Right lobe of liver (tissue), 6 donors: Measurements from ENCODE around the gene BPTF. TPM values are rescaled to one million over a fixed set of nuclear protein-coding genes. Genes with fewer than 3 reads are reported as not detected.

ENCODE experiments used
- ATAC-seq, 4 donors: fragments of 200-7000 bp; cut with Tn5 transposase; one replicate each; pipeline ENCODE4 v1.9.1; 2020; ENCODE audit warnings: mild to moderate bottlenecking in 4 of 4, moderate library complexity in 4 of 4
- DNase-seq, 3 donors: peaks; one replicate each; pipeline ENCODE4 v3.0.0-alpha.2; 2020
- H3K27ac ChIP-seq, 3 donors: fragments of 200-600 bp; one replicate each; pipeline ENCODE4 v1.8.0; 2022
- H3K27me3 ChIP-seq, 2 donors: fragments of 200-600 bp; one replicate each; pipeline ENCODE4 v1.8.0; 2022
- H3K36me3 ChIP-seq, 4 donors: fragments of 200-600 bp; sonication (generic) in 1 of 4; one replicate each; pipeline versions ENCODE4 v1.5.1 to v1.8.0; 2017 to 2022; ENCODE audit warnings: control low read depth in 1 of 4
- H3K4me1 ChIP-seq, 4 donors: fragments of 200-600 bp; sonication (generic) in 1 of 4; one replicate each; pipeline versions ENCODE4 v1.5.1 to v1.8.0; 2017 to 2022; ENCODE audit warnings: control low read depth in 1 of 4
- H3K4me3 ChIP-seq, 3 donors: fragments of 200-600 bp; one replicate each; pipeline ENCODE4 v1.8.0; 2022
- H3K9me3 ChIP-seq, 4 donors: fragments of 200-600 bp; sonication (generic) in 1 of 4; one replicate each; pipeline versions ENCODE4 v1.5.1 to v1.8.0; 2017 to 2022; ENCODE audit warnings: control low read depth in 1 of 4
- POLR2A ChIP-seq: fragments of 450-650 bp; IDR thresholded peaks from one replicate; pipeline ENCODE4 v1.6.1; 2017; ENCODE audit warnings: antibody characterized with exemption, mild to moderate bottlenecking
- WGBS: methylation state at CpG from one replicate; pipeline ENCODE4 v1.1.6; 2018; ENCODE audit warnings: low coverage, low lambda C conversion rate; ENCODE audit not compliant: insufficient coverage; ENCODE audit errors: missing lambda C conversion rate; 5-methylcytosine and 5-hydroxymethylcytosine counted together
- intact Hi-C, 2 donors: fragments of 100-400 bp; cut with DNase I; formaldehyde crosslinking; loops; one replicate each; pipeline versions ENCODE4 v1.11.2 to v1.14.1; 2022
- total RNA-seq, 6 experiments: library from RNA; depleted of rRNA in 2 of 6; stranded (reverse); fragments of >200 nt in 2 of 6; fragmentation: NEBNext Ultra II Directional in 3 of 6; extraction: Animal tissue kit (Norgen Biotek cat#: 25700) in 3 of 6; gene quantifications; one replicate each; pipeline versions ENCODE4 v1.1.0 to v1.2.4, GENCODE V29; 2016 to 2023
- TF ChIP-seq, protein P1 (sequence below), 4 donors: fragments of 200-600 bp in 3 of 4; fragments of 450-650 bp in 1 of 4; IDR thresholded peaks; one replicate each; pipeline versions ENCODE4 v1.5.1 to v1.8.0; 2016 to 2022; ENCODE audit warnings: antibody characterized with exemption in 4 of 4, mild to moderate bottlenecking in 2 of 4
- donor health status: DM: no; HTN: yes; CAD: no.
- donor health status: DM: no; HTN: no; CAD: no.
- donor health status: DM: no; HTN: no; CAD: no.
- donor health status: DM: no; HTN: yes; CAD: no.
- donor health status: DM: no; HTN: yes; CAD: no.

BPTF gene
- total RNA-seq, 6 experiments from 2014 or later: 25.8 to 35.1 (median 31.3) TPM

DNA sequence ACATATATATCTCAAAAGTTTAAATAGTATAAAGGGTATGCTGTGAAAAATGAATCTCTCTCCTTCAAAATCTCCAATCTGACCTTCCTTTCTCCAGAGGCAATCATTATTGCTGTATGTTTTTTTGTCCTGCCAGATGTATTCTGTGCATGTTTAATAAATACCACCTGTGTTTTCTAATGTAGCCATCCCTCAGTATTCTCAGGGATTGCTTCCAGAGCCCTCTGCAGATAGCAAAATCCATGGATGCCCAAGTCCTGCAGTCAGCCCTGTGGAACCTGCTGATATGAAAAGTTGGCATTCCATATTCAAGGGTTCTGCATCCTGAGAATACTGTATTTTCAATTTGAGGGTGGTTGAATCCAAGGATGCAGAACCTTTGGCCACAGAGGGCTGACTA is 42.9 kb downstream of the BPTF start:
- DNase-seq: no peak
- no peaks in the 10 kb centered on the region for H3K27me3 ChIP-seq
- H3K27ac ChIP-seq: no peak overlapping the region
- no peaks in the 10 kb centered on the region for H3K9me3 ChIP-seq
- H3K4me1 ChIP-seq: no peaks in the 10 kb centered on the region
- no peak for TF ChIP-seq POLR2A
- TF ChIP-seq, protein P1, sequence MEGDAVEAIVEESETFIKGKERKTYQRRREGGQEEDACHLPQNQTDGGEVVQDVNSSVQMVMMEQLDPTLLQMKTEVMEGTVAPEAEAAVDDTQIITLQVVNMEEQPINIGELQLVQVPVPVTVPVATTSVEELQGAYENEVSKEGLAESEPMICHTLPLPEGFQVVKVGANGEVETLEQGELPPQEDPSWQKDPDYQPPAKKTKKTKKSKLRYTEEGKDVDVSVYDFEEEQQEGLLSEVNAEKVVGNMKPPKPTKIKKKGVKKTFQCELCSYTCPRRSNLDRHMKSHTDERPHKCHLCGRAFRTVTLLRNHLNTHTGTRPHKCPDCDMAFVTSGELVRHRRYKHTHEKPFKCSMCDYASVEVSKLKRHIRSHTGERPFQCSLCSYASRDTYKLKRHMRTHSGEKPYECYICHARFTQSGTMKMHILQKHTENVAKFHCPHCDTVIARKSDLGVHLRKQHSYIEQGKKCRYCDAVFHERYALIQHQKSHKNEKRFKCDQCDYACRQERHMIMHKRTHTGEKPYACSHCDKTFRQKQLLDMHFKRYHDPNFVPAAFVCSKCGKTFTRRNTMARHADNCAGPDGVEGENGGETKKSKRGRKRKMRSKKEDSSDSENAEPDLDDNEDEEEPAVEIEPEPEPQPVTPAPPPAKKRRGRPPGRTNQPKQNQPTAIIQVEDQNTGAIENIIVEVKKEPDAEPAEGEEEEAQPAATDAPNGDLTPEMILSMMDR (IDR thresholded peaks at IDR 0.05): no peak
- no peak for ATAC-seq
- intact Hi-C loops: no loop called here
- peaks cover 0 to 7% (median 2%) of the 10 kb centered on the region in 4 donors for H3K36me3 ChIP-seq
- H3K4me3 ChIP-seq: no peak overlapping the region

DNA sequence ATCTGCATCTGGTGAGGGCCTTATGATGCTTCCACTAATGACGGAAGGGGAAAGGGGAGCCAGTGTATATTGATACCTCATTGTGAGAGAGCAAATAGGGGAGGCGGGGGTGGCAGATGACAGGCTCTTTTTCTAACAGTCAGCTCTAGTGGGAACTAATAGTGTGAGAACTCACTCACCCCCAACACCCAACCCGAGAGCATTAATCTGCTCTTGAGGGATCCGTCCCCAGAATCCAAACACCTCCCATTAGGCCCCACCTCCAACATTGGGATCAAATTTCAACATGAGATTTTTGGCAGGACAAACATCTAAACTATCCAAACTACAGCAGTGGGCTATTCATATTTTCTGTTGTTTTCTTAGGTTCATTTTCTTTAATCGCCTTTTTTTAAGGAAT is 54.4 kb downstream of the BPTF start:
- peak overlapping the region in 1 of 3 donors; percentile 74 for H3K27ac ChIP-seq
- TF ChIP-seq, protein P1 (IDR thresholded peaks at IDR 0.05): no peak
- TF ChIP-seq POLR2A: no peak
- H3K36me3 ChIP-seq: peaks cover 0 to 7% (median 0%) of the 10 kb centered on the region in 4 donors
- H3K27me3 ChIP-seq: no peaks in the 10 kb centered on the region
- H3K9me3 ChIP-seq: no peaks in the 10 kb centered on the region
- WGBS: 71% methylated on average over 4 of the region's 5 CpGs
- DNase-seq: no peak
- intact Hi-C loops: no loop called here
- ATAC-seq: peak; percentile 32 to 74 (median 68)
- no peak overlapping the region for H3K4me3 ChIP-seq
- peaks cover 0 to 18% (median 0%) of the 10 kb centered on the region in 4 donors for H3K4me1 ChIP-seq

DNA sequence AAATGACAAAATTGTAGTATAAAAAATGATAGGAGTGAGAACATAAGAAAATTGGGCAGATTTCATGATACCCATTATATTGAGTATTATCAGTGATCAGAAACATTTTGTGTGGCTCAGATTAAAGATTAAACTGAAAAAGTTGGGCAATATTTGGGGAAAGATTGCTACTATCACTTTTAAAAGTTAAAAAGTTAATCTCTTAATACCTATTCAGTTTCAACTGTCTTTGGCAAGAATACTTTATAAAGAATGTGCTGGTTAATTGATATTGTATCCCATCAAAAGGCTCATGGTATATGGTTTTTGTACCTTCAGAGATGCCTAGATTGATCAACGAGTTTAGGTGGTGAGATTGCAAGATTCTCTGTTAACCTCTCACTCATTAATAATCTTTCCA is 55.8 kb downstream of the BPTF start:
- peak overlapping the region in 2 of 3 donors; percentile 38 to 74 for H3K27ac ChIP-seq
- intact Hi-C loops: no loop called here
- TF ChIP-seq, protein P1 (IDR thresholded peaks at IDR 0.05): no peak
- no peak for TF ChIP-seq POLR2A
- H3K36me3 ChIP-seq: peaks cover 0 to under 1% (median 0%) of the 10 kb centered on the region in 4 donors
- no peaks in the 10 kb centered on the region for H3K27me3 ChIP-seq
- H3K4me3 ChIP-seq: peak overlapping the region in 2 of 3 donors; percentile 5 to 22
- no peak for DNase-seq
- 36% methylated on average over 1 of the region's 1 CpG for WGBS
- peaks cover 0 to 18% (median 0%) of the 10 kb centered on the region in 4 donors for H3K4me1 ChIP-seq
- no peaks in the 10 kb centered on the region for H3K9me3 ChIP-seq
- peak; percentile 37 to 62 (median 60) for ATAC-seq

DNA sequence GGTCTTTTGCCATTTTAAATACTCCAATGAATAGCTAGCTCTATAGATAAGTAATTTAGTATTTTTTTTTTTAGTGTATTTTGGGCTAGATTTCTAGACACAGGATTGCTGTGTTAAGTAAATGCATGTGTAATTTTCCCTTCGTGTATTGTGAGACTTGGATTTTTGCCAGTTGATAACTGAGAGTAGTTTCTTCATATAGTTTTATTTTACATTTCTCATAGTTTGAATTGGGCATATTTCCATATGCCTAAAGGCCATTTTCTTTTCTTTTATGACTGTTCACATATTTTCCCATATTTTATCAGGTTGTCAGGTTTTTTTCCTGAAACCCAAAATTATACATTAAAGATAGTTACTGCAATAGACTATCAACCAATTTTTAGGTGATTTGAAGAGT is 59.4 kb downstream of the BPTF start:
- no peaks in the 10 kb centered on the region for H3K9me3 ChIP-seq
- no peak overlapping the region for H3K4me3 ChIP-seq
- TF ChIP-seq POLR2A: no peak
- TF ChIP-seq, protein P1 (IDR thresholded peaks at IDR 0.05): no peak
- peaks cover 0 to 17% (median 0%) of the 10 kb centered on the region in 4 donors for H3K36me3 ChIP-seq
- H3K4me1 ChIP-seq: peaks cover 0 to 18% (median 0%) of the 10 kb centered on the region in 4 donors
- intact Hi-C loops: no loop called here
- DNase-seq: no peak
- peak overlapping the region in 1 of 3 donors; percentile 31 for H3K27ac ChIP-seq
- no peaks in the 10 kb centered on the region for H3K27me3 ChIP-seq
- 26% methylated on average over 1 of the region's 1 CpG for WGBS
- ATAC-seq: no peak
